HG03196 (cell line): ENCODE measurements around the gene MYO15A.

Experiments
- ATAC-seq: cut with Tn5 transposase; IDR thresholded peaks from one replicate; pipeline ENCODE4 v1.9.1; 2021; ENCODE audit not compliant: unreplicated experiment

MYO15A gene

GRCh38 chr17:18108401-18109312, at the start of gene MYO15A:
Gene MYO15A, plus strand, starts transcription at chr17:18108756. Its CDS starts 10,045 bp downstream, at chr17:18118801.
- ATAC-seq, result no peak

GRCh38 chr17:18059283-18059682, 49.3 kb upstream of the MYO15A start:
- no peak for ATAC-seq

GRCh38 chr17:18064053-18064452, 44.5 kb upstream of the MYO15A start:
- ATAC-seq, result no peak

GRCh38 chr17:18065546-18065945, 43.0 kb upstream of the MYO15A start:
- no peak for ATAC-seq

- no peak for ATAC-seq
Measured at GRCh38 chr17:18066866-18067265, 41.7 kb upstream of the MYO15A start.

GRCh38 chr17:18069101-18069500, 39.5 kb upstream of the MYO15A start:
- no peak for ATAC-seq

GRCh38 chr17:18070861-18071340, 37.7 kb upstream of the MYO15A start:
- ATAC-seq, result no peak

GRCh38 chr17:18071751-18072150, 36.8 kb upstream of the MYO15A start:
- no peak for ATAC-seq

- ATAC-seq, result no peak
Measured at GRCh38 chr17:18074566-18075272, 33.8 kb upstream of the MYO15A start.

GRCh38 chr17:18076936-18077335, 31.6 kb upstream of the MYO15A start:
- no peak for ATAC-seq

- no peak for ATAC-seq
Measured at GRCh38 chr17:18079543-18079942, 29.0 kb upstream of the MYO15A start.

GRCh38 chr17:18084256-18084655, 24.3 kb upstream of the MYO15A start:
- ATAC-seq, result no peak

- ATAC-seq, result peak; percentile 88
Measured at GRCh38 chr17:18087610-18088491, 20.7 kb upstream of the MYO15A start, which contains the start of gene DRG2. Gene DRG2, plus strand, starts transcription at chr17:18087948. Its CDS starts 76 bp downstream, at chr17:18088024.

- no peak for ATAC-seq
Measured at GRCh38 chr17:18089613-18090012, 18.9 kb upstream of the MYO15A start.

- ATAC-seq, result no peak
Measured at GRCh38 chr17:18093616-18094408, 14.7 kb upstream of the MYO15A start.

- no peak for ATAC-seq
Measured at GRCh38 chr17:18094409-18094807, 14.1 kb upstream of the MYO15A start.

GRCh38 chr17:18099516-18099915, 9.0 kb upstream of the MYO15A start:
- ATAC-seq, result no peak

- no peak for ATAC-seq
Measured at GRCh38 chr17:18100616-18101015, 7.9 kb upstream of the MYO15A start.

- ATAC-seq, result no peak
Measured at GRCh38 chr17:18101828-18102227, 6.7 kb upstream of the MYO15A start.

GRCh38 chr17:18102640-18103039, 5.9 kb upstream of the MYO15A start:
- ATAC-seq, result no peak
